BLaER1 treated with 17β-estradiol and CSF1 and Interleukin-3, amounts not matched to agents 10 nM and 100 nM (cell line): ENCODE measurements around the gene ITPK1.

Experiments used
- H3K27ac ChIP-seq, 11 experiments: shearing (Covaris generic); formaldehyde crosslinking; 2 replicates each; pipeline ENCODE4 v1.8.1; 2022
- H3K27me3 ChIP-seq, 11 experiments: shearing (Covaris generic); formaldehyde crosslinking; 2 replicates each; pipeline ENCODE4 v1.8.1; 2022
- H3K36me3 ChIP-seq, 11 experiments: shearing (Covaris generic); formaldehyde crosslinking; 2 replicates each; pipeline ENCODE4 v1.8.1; 2022
- H3K4me1 ChIP-seq, 10 experiments: shearing (Covaris generic); formaldehyde crosslinking; 2 replicates each; pipeline ENCODE4 v1.8.1; 2022
- H3K4me2 ChIP-seq, 11 experiments: shearing (Covaris generic); formaldehyde crosslinking; 2 replicates each; pipeline ENCODE4 v1.8.1; 2022
- H3K4me3 ChIP-seq, 10 experiments: shearing (Covaris generic); formaldehyde crosslinking; 2 replicates each; pipeline ENCODE4 v1.8.1; 2022
- H3K9ac ChIP-seq, 11 experiments: shearing (Covaris generic); formaldehyde crosslinking; 2 replicates each; pipeline ENCODE4 v1.8.1; 2022
- H3K9me3 ChIP-seq, 11 experiments: shearing (Covaris generic); formaldehyde crosslinking; replicated peaks in 1 of 11; 2 replicates each; pipeline ENCODE4 v1.8.1; 2022
- H4K20me1 ChIP-seq, 11 experiments: shearing (Covaris generic); formaldehyde crosslinking; 2 replicates each; pipeline ENCODE4 v1.8.1; 2022
- Cebpa-rat ChIP-seq, 11 experiments: shearing (Covaris generic); IDR thresholded peaks; 2 replicates each; pipeline ENCODE4 v1.8.1; 2022

The ITPK1 gene

DNA sequence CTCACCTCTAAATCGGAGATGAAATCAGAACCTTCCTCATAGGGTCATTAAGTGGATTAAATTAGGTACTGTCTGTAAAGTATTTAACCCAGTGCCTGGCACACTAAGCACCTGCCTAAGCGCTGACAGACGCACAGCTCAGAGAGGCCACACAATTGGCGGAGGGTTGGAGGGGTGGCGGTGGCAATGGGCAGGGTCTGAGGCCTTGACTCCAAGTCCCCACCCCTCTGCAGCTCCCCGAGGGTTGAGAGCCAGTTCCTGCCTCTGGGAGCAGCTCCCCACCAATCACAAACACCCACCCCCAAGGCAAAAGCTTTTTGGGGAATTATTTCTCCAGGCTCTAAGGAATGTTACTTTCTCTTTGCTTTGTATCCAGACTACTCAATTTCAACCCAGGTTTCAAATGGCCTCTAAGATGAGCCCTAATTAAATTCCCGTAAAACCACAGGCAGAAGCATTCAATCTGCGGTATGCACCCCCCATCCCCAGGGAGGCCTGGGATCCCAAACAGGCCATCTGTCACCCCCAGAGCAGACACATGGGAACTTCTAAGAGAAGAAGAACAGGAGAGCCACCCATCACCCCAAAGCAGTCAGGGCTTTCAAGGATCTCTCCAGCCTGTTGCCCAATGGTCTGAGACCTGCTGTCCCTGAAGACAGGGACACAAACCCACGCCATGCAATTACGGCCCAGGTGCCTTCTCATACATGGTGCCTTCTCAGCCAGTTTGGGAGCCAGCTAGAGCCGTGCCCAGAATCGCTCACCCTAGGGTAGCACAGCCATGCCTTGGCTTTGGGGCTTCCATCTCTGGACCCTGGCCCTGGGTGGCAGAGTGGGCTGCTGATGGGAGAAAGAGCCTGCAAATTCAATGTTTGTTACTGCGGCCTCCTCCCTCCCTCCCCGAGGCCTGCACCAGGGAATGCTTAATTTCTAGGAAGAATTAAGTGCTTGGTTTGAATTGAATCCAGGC is 126.7 kb downstream of the ITPK1 start:
- Histone ChIP-seq H3K27ac (no peak overlapping the region), H3K27me3 (no peaks in the 10 kb centered on the region), H4K20me1 (peaks cover 0 to 91% (median 15%) of the 10 kb centered on the region in 11 experiments; a peak in 14 of 22 replicates), H3K4me3 (no peak overlapping the region), H3K9me3 (peaks cover 0 to 18% (median 9%) of the 10 kb centered on the region in 11 experiments; a peak in 12 of 22 replicates), H3K4me1 (peaks cover 6 to 25% (median 17%) of the 10 kb centered on the region in 10 experiments; a peak in 17 of 20 replicates), H3K4me2 (peak overlapping the region in 7 of 11 experiments; percentile 47 to 70 (median 58); a peak in 14 of 22 replicates), H3K9ac (no peak overlapping the region), H3K36me3 (peaks cover 19 to 97% (median 52%) of the 10 kb centered on the region in 11 experiments)
- TF ChIP-seq Cebpa-rat (IDR thresholded peaks at IDR 0.05): no peak

DNA sequence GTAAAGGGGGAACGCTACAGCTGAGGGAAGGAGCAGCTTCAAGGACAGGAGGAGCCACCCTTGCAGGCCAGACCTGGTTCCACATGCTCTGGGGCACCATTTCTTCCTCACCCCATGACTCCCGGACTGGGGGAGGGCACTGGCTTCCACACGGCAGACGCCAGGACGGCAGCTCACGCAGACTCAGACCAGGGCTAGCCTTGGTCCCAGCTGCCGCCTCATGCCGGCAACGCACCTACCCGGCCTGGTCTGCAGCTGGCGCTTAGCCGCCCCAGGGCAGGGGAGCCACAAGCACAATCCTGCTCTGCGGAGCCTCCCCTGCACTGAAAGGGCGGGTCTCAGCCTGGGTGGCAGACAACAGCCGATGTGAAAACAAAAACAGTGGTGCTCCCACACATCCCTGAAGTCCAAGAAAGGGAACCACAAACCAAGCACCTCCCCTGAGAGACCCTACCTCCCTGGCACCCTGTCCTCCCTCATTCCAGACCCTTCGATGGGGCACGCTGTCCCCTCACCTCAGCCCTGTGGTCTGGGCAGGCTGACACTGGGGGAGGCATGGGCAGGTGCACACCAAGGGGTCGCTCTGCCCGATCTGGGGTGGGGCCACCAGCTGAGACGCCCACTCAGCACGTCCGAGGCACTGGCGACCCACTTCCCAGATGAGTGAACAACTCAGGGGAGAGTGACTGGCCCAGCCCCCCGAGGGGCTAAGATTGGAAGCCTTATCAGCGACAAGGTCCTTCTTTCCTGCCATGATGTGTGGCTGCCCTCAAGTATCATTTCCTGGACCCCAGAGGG is 127.8 kb downstream of the ITPK1 start:
- H3K27me3 ChIP-seq: no peaks in the 10 kb centered on the region
- H3K4me3 ChIP-seq: no peak overlapping the region
- peak overlapping the region in 4 of 11 experiments; percentile 10 to 69 (median 24); a peak in 2 of 22 replicates for H3K4me2 ChIP-seq
- peaks cover 0 to 79% (median 22%) of the 10 kb centered on the region in 11 experiments; a peak in 14 of 22 replicates for H4K20me1 ChIP-seq
- no peak for TF ChIP-seq Cebpa-rat (IDR thresholded peaks at IDR 0.05)
- peaks cover 11 to 97% (median 46%) of the 10 kb centered on the region in 11 experiments; a peak in 21 of 22 replicates for H3K36me3 ChIP-seq
- H3K9ac ChIP-seq: no peak overlapping the region
- H3K27ac ChIP-seq: no peak overlapping the region
- H3K4me1 ChIP-seq: peaks cover 6 to 25% (median 17%) of the 10 kb centered on the region in 10 experiments; a peak in 17 of 20 replicates
- H3K9me3 ChIP-seq: peaks cover 0 to 25% (median 12%) of the 10 kb centered on the region in 11 experiments; a peak in 14 of 22 replicates

DNA sequence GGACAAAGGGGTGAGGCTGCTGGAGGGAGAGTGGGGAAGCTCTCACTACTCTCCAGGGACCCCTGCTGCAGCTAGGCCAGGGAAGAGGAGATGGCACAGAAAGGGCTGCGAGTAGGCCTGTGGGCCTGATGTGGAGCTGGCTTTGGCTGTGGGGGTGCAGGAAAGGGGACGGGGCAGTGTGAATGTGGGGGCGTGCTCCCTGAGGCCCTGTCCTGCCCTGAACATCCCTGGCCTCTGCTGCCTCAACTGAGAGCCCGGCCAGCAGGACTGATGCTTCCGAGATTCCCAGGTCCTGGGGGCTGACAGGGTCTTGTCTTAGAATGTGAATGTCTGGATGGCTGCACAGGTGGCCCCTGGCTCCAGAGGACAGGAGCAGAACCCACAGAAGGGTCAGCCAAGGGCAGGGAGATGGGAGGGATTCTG is 128.6 kb downstream of the ITPK1 start:
- H3K27ac ChIP-seq: no peak overlapping the region
- H3K9me3 ChIP-seq: peaks cover 5 to 32% (median 19%) of the 10 kb centered on the region in 11 experiments; a peak in 20 of 22 replicates
- H3K4me3 ChIP-seq: no peak overlapping the region
- TF ChIP-seq Cebpa-rat (IDR thresholded peaks at IDR 0.05): no peak
- peaks cover 16 to 97% (median 46%) of the 10 kb centered on the region in 11 experiments for H3K36me3 ChIP-seq
- peaks cover 0 to 72% (median 25%) of the 10 kb centered on the region in 11 experiments; a peak in 14 of 22 replicates for H4K20me1 ChIP-seq
- H3K27me3 ChIP-seq: no peaks in the 10 kb centered on the region
- peak overlapping the region in 1 of 11 experiments; percentile 18; a peak in 1 of 22 replicates for H3K9ac ChIP-seq
- peaks cover 6 to 25% (median 17%) of the 10 kb centered on the region in 10 experiments; a peak in 17 of 20 replicates for H3K4me1 ChIP-seq
- H3K4me2 ChIP-seq: no peak overlapping the region

DNA sequence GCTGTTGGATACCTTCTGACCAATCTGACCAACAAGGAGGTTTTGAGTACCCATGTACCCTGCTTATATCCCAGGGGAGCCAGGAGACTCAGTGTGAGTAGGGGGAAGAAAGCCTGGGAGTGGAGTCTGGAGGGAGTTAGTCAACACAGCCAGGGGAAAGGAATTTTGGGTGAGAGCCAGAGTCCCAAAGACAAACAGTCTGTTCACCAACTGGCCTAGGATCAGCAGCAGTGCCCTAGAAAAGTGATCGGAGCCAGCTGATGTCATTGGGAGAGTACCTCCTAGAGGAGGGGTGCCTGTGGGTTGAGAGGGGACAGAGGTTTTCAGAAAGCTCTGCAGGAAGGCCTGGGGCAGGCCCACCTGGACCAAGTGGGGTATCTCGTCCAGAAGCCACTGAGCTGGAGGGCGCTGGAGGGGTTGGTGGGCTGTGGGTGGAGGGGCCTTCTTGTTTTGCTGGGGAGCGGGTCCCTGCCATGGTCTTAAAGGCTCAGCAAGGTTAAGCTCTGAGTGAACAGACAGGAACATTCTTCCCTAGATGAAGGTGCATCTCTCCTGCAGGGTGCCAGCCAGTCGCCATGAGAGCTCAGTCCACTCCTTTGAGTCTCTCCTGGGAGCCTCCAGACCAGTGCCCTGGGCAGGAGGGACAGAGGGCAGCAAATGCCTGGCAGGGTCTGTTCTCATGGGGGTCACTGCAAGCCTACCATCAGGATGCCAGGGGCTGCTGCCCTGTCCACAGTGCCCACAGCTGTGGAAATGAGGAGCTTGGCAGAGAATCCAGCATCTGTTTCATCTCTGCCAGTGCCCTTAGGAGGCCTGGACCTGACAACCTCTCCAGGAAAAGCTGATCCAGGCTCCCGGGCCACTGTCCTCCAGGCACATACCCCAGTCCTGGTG is 129.2 kb downstream of the ITPK1 start:
- no peak overlapping the region for H3K27ac ChIP-seq
- H3K4me2 ChIP-seq: no peak overlapping the region
- TF ChIP-seq Cebpa-rat (IDR thresholded peaks at IDR 0.05): no peak

DNA sequence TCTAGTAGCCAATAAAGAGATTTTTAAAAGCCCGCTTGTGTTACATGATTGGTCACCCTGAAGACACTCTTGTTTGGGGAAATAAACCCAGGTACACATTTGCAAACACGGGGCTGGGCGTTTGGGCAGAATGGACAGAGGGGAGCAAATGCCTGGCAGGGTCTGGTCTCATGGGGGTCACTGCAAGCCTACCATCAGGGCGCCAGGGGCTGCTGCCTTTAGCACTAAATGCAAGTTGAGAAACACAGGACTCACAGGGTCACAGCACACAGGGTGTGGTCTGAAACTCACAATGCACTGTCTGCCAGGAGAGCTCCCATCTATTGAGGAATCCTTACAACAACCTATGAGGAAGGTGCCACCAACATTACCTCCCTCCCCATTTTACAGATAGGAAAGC is 130.2 kb downstream of the ITPK1 start:
- no peak for TF ChIP-seq Cebpa-rat (IDR thresholded peaks at IDR 0.05)
- H3K4me1 ChIP-seq: peaks cover 5 to 25% (median 17%) of the 10 kb centered on the region in 10 experiments; a peak in 17 of 20 replicates
- peaks cover 23 to 99% (median 49%) of the 10 kb centered on the region in 11 experiments for H3K36me3 ChIP-seq
- H4K20me1 ChIP-seq: peaks cover 0 to 59% (median 25%) of the 10 kb centered on the region in 11 experiments; a peak in 14 of 22 replicates
- H3K4me3 ChIP-seq: no peak overlapping the region
- peaks cover 22 to 47% (median 35%) of the 10 kb centered on the region in 11 experiments for H3K9me3 ChIP-seq
- H3K27me3 ChIP-seq: no peaks in the 10 kb centered on the region
- H3K27ac ChIP-seq: no peak overlapping the region
- no peak overlapping the region for H3K9ac ChIP-seq
- H3K4me2 ChIP-seq: no peak overlapping the region

More for the DNA sequence above, 129.2 kb downstream of the ITPK1 start:
- H3K27me3 ChIP-seq: no peaks in the 10 kb centered on the region
- no peak overlapping the region for H3K4me3 ChIP-seq
- peaks cover 12 to 39% (median 26%) of the 10 kb centered on the region in 11 experiments for H3K9me3 ChIP-seq
- peaks cover 16 to 97% (median 46%) of the 10 kb centered on the region in 11 experiments for H3K36me3 ChIP-seq
- H4K20me1 ChIP-seq: peaks cover 0 to 66% (median 25%) of the 10 kb centered on the region in 11 experiments; a peak in 14 of 22 replicates
- peaks cover 6 to 25% (median 17%) of the 10 kb centered on the region in 10 experiments; a peak in 17 of 20 replicates for H3K4me1 ChIP-seq
- peak overlapping the region in 1 of 11 experiments; percentile 18; a peak in 2 of 22 replicates for H3K9ac ChIP-seq

DNA sequence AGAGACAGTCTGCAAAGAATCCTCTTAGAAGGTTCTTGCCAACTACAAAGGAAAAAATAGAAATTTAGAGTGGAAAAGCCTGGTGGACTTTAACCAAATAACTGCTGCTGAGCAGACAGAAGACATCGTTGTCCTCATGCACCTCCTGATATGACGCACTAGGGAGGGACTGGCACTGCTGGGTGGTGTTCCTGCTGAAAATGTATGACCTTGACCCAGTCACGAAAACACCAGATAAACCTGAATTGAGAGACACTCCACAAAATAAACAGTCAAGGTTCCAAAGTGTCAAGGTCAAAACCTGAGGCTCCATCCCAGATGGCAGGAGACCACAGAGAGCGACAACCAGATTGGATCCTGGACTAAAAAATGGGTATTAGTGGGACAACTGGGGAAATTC is 130.8 kb downstream of the ITPK1 start:
- no peak overlapping the region for H3K9ac ChIP-seq
- H3K36me3 ChIP-seq: peaks cover 30 to 99% (median 55%) of the 10 kb centered on the region in 11 experiments
- no peak overlapping the region for H3K27ac ChIP-seq
- H3K4me2 ChIP-seq: no peak overlapping the region
- H3K4me1 ChIP-seq: peaks cover 0 to 24% (median 17%) of the 10 kb centered on the region in 10 experiments; a peak in 16 of 20 replicates
- H3K27me3 ChIP-seq: no peaks in the 10 kb centered on the region
- peaks cover 28 to 47% (median 35%) of the 10 kb centered on the region in 11 experiments for H3K9me3 ChIP-seq
- no peak for TF ChIP-seq Cebpa-rat (IDR thresholded peaks at IDR 0.05)
- H4K20me1 ChIP-seq: peaks cover 0 to 55% (median 25%) of the 10 kb centered on the region in 11 experiments; a peak in 14 of 22 replicates
- H3K4me3 ChIP-seq: no peak overlapping the region

DNA sequence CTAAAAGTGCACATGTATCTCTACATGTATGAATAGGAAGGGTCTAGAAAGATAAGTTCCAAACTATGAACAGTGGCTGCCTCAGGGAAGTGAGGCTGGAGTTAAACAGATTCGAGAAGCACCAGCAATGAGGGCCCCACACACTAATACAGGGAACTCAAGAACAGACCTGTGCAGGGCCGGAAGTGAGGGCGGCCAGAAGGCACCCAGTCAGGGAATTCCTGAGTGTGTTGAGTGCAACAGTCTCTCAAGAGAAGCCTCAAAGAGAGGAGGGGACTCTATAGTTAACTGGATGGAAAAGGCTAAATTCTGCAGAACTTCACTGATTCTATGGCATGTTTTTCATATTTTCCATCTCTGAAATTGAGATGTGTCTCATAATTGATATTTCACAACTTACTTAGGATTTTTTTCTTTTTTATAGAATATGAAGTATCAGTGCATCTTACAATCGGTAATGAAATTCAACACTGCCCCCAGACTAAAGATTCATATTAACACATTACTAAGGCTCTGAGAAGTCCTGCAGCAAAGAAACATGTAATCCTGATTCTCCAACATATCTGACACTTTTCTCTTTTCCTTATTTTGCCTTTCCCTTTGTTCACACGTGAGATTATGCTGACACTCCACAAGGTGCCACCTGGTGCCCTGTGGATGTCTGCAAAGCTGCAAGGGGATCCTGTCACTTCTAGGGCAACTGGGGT is 131.5 kb downstream of the ITPK1 start:
- Histone ChIP-seq H3K9me3 (peaks cover 33 to 47% (median 40%) of the 10 kb centered on the region in 11 experiments), H3K4me1 (peaks cover 0 to 18% (median 11%) of the 10 kb centered on the region in 10 experiments; a peak in 17 of 20 replicates), H3K27ac (no peak overlapping the region), H3K9ac (no peak overlapping the region), H4K20me1 (peaks cover 0 to 49% (median 25%) of the 10 kb centered on the region in 11 experiments; a peak in 13 of 22 replicates), H3K4me3 (no peak overlapping the region), H3K27me3 (no peaks in the 10 kb centered on the region), H3K36me3 (peaks cover 34 to 99% (median 56%) of the 10 kb centered on the region in 11 experiments), H3K4me2 (no peak overlapping the region)
- TF ChIP-seq Cebpa-rat (IDR thresholded peaks at IDR 0.05): no peak
